Gastrocnemius medialis (tissue), 4 donors: ENCODE data around the gene OAT. TPM values are rescaled to one million over a fixed set of nuclear protein-coding genes. Genes with fewer than 3 reads are reported as not detected.

ENCODE experiments used
- ATAC-seq, 2 donors: fragments of 150-250 bp; one replicate each; pipeline ENCODE4 v1.9.1; 2016
- DNase-seq, 2 donors: peaks; one replicate each; pipeline ENCODE4 v3.0.0-alpha.2; 2019
- H3K27ac ChIP-seq, 4 donors: fragments of 200-600 bp; sonication (generic); 1 replicate in 1 of 4; 2 replicates in 3 of 4; pipeline ENCODE4 v1.5.1; 2016 to 2018; ENCODE audit warnings: mild to moderate bottlenecking in 2 of 4, moderate library complexity in 1 of 4
- H3K27me3 ChIP-seq, 3 donors: fragments of 200-600 bp; sonication (generic) in 2 of 3; 1 replicate in 1 of 3; 2 replicates in 2 of 3; pipeline versions ENCODE4 v1.5.1 to v1.6.0; 2016 to 2019; ENCODE audit warnings: mild to moderate bottlenecking in 1 of 3, moderate library complexity in 1 of 3
- H3K36me3 ChIP-seq, 2 donors: fragments of 200-600 bp; sonication (generic) in 1 of 2; one replicate each; pipeline ENCODE4 v1.5.1; 2017 to 2018
- H3K4me1 ChIP-seq, 2 donors: fragments of 200-600 bp; sonication (generic) in 1 of 2; one replicate each; pipeline ENCODE4 v1.5.1; 2016 to 2017; ENCODE audit warnings: mild to moderate bottlenecking in 2 of 2
- H3K4me3 ChIP-seq, 4 donors: fragments of 200-600 bp; sonication (generic) in 3 of 4; 1 replicate in 1 of 4; 2 replicates in 3 of 4; pipeline ENCODE4 v1.5.1; 2016 to 2019; ENCODE audit warnings: mild to moderate bottlenecking in 2 of 4
- H3K9me3 ChIP-seq, 3 donors: fragments of 200-600 bp; sonication (generic) in 2 of 3; 1 replicate in 1 of 3; 2 replicates in 2 of 3; pipeline ENCODE4 v1.5.1; 2016 to 2019
- CTCF ChIP-seq, 5 experiments: fragments of 450-650 bp in 3 of 5; fragments of 200-600 bp in 2 of 5; sonication (generic) in 2 of 5; IDR thresholded peaks in 4 of 5; conservative IDR thresholded peaks in 1 of 5; 1 replicate in 4 of 5; 2 replicates in 1 of 5; pipeline ENCODE4 v1.5.1; 2016 to 2019; ENCODE audit warnings: antibody characterized with exemption in 5 of 5, mild to moderate bottlenecking in 3 of 5, moderate library complexity in 3 of 5
- POLR2A ChIP-seq, 2 donors: fragments of 450-650 bp; IDR thresholded peaks; one replicate each; pipeline ENCODE4 v1.6.1; 2017; ENCODE audit warnings: antibody characterized with exemption in 2 of 2, mild to moderate bottlenecking in 2 of 2, moderate library complexity in 2 of 2
- in situ Hi-C, 4 donors: fragments of 200-750 bp; cut with MboI; loops; one replicate each; pipeline versions ENCODE4 v1.15.0 to v1.8.0; 2017; ENCODE audit warnings: low sequenced_read_pairs in 4 of 4
- intact Hi-C: fragments of 100-400 bp; cut with DNase I; formaldehyde crosslinking; loops from one replicate; pipeline ENCODE4 v1.15.1; 2023; ENCODE audit warnings: low total_unique reads
- total RNA-seq, 4 donors: library from RNA; depleted of rRNA; stranded (reverse); fragments of >200 nt; gene quantifications; one replicate each; pipeline versions ENCODE4 v1.1.0 to v1.2.3, GENCODE V29; 2016

OAT gene
- total RNA-seq, 4 donors from 2014 or later: 20.1 to 97.2 (median 42.6) TPM

- no peak for DNase-seq
- no peak for ATAC-seq
- in situ Hi-C loops: no loop called here
- no peak for TF ChIP-seq POLR2A (IDR thresholded peaks at IDR 0.05)
- TF ChIP-seq CTCF (IDR thresholded peaks at IDR 0.05 in 4 of 5, conservative IDR thresholded peaks at IDR 0.05 in 1 of 5): no peak
- peaks cover 0 to 10% (median 6%) of the 10 kb centered on the region in 3 donors for H3K27me3 ChIP-seq
- no peak overlapping the region for H3K4me3 ChIP-seq
- no peak overlapping the region for H3K27ac ChIP-seq
- intact Hi-C loops: no loop called here
- no peaks in the 10 kb centered on the region for H3K36me3 ChIP-seq
- no peaks in the 10 kb centered on the region for H3K4me1 ChIP-seq
- H3K9me3 ChIP-seq: no peaks in the 10 kb centered on the region
These were observed 40.7 kb upstream of the OAT start for GRCh38 chr10:124459395-124459794.

GRCh38 chr10:124458889-124459288 lies 40.2 kb upstream of the OAT start:
- Histone ChIP-seq H3K27ac (no peak overlapping the region), H3K27me3 (peaks cover 0 to 13% (median 11%) of the 10 kb centered on the region in 3 donors), H3K36me3 (no peaks in the 10 kb centered on the region), H3K9me3 (no peaks in the 10 kb centered on the region), H3K4me1 (no peaks in the 10 kb centered on the region), H3K4me3 (no peak overlapping the region)
- no peak for ATAC-seq
- intact Hi-C loops (no loop called here), in situ Hi-C loops (no loop called here)
- TF ChIP-seq POLR2A (IDR thresholded peaks at IDR 0.05) (no peak), CTCF (IDR thresholded peaks at IDR 0.05 in 4 of 5, conservative IDR thresholded peaks at IDR 0.05 in 1 of 5) (no peak)
- DNase-seq: no peak

GRCh38 chr10:124458473-124458872 lies 39.8 kb upstream of the OAT start:
- TF ChIP-seq POLR2A (IDR thresholded peaks at IDR 0.05): no peak
- no peak for TF ChIP-seq CTCF (IDR thresholded peaks at IDR 0.05 in 4 of 5, conservative IDR thresholded peaks at IDR 0.05 in 1 of 5)
- H3K36me3 ChIP-seq: no peaks in the 10 kb centered on the region
- in situ Hi-C loops: no loop called here

GRCh38 chr10:124455441-124455840 lies 36.7 kb upstream of the OAT start:
- Histone ChIP-seq H3K4me3 (no peak overlapping the region), H3K36me3 (no peaks in the 10 kb centered on the region), H3K27me3 (peaks cover 25 to 45% (median 41%) of the 10 kb centered on the region in 3 donors), H3K9me3 (no peaks in the 10 kb centered on the region), H3K4me1 (no peaks in the 10 kb centered on the region), H3K27ac (no peak overlapping the region)
- DNase-seq: no peak
- in situ Hi-C loops (no loop called here), intact Hi-C loops (no loop called here)
- TF ChIP-seq CTCF (IDR thresholded peaks at IDR 0.05 in 4 of 5, conservative IDR thresholded peaks at IDR 0.05 in 1 of 5) (no peak), POLR2A (IDR thresholded peaks at IDR 0.05) (no peak)
- no peak for ATAC-seq

More at GRCh38 chr10:124458473-124458872, 39.8 kb upstream of the OAT start:
- Histone ChIP-seq H3K4me1 (no peaks in the 10 kb centered on the region), H3K27ac (no peak overlapping the region), H3K4me3 (no peak overlapping the region), H3K9me3 (no peaks in the 10 kb centered on the region), H3K27me3 (peaks cover 1 to 17% (median 16%) of the 10 kb centered on the region in 3 donors)
- intact Hi-C loops: no loop called here
- DNase-seq (no peak), ATAC-seq (no peak)
